ENCODE results near the gene CLCNKA.

Gene CLCNKA

DNA sequence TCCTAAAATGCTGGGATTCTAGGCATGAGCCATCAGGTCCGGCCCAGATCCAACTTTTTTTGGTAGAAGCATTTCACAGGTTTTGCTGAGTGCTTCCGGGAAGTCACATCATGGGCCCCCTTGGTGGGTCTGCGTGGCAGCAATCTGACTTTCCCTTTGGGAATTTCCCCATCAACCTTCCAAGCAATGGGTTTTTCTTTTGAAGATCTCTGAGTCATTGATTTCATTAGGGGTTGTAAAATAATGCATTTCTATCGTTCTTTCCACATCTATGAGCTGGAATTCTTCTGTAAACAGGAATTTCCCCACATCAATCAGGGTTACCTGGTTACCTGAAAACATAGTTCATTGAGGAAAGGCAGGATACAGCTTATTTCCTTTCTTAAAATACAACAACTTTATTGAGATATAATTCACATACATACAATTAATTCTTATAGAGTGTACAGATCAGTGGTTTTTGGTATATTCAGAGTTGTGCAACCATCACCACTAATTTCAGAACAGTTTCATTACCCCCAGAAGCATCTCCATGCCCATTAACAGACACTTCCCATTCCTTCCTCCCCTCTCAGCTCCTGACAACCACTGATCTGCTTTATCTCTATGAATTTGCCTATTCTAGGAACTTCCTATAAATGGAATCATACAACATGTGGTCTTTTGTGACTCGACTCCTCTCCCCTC lies 36.1 kb upstream of the CLCNKA start:
- TF ChIP-seq TAF1 (IDR thresholded peaks at IDR 0.05; ENCODE audit: low read depth) (no peak), RAD21 (IDR thresholded peaks at IDR 0.05; ENCODE audit: low read depth) (no peak), EGR1 (IDR thresholded peaks at IDR 0.05) (no peak), TCF12 (IDR thresholded peaks at IDR 0.05; ENCODE audit: low read depth) (no peak), TEAD4 (IDR thresholded peaks at IDR 0.05) (no peak), NFIC (IDR thresholded peaks at IDR 0.05) (no peak)

DNA sequence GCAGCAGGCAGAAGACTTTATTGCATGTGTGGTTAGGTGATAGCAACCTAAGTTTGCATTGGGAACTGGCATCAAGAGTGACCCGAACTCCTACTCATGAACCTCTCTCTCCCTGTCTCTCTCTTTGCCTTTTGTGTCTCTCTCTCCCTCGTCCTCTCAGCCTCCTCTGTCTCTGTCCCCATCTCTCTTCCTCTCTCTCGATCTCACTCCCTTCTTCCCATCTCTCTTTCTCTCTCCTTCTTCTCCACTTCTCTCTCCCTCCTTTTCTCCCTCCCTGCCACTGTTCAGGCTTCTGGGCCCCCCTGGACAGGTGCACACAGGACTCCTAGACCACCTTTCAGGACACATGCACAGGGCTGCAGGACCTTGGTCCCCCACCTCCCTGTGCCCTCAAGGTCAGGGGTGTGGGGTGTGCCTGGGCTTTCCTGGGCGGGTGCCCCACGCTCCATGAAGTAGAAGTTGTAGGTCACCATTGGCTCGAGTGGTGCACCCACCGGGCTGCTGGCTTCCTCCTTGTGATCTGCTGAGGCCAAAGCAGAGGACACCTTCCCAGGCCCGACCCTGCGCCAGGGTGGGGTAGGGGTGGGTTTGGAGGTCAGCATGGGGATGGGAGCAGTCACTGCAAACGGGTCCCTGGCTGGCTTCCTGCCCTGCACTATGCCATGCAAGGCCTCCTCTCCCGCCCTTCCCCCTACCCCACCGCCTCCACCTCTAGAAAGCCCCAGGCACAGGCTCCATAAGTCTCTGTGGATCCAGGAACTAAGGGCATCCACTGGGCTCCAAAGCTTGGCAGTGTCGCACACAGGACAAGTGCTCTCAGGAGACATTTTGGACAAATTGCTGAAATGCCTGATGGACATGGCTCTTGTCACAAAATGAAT lies 32.7 kb upstream of the CLCNKA start:
- TF ChIP-seq TAF1 (IDR thresholded peaks at IDR 0.05; ENCODE audit: low read depth) = no peak
- TF ChIP-seq NFIC (IDR thresholded peaks at IDR 0.05) = no peak
- no peak for TF ChIP-seq CEBPB (IDR thresholded peaks at IDR 0.05)
- no peak for TF ChIP-seq TCF12 (IDR thresholded peaks at IDR 0.05; ENCODE audit: low read depth)
- no peak for TF ChIP-seq YY1 (IDR thresholded peaks at IDR 0.05; ENCODE audit: low read depth)
- TF ChIP-seq RAD21 (IDR thresholded peaks at IDR 0.05; ENCODE audit: low read depth) = no peak
- no peak for TF ChIP-seq EP300 (IDR thresholded peaks at IDR 0.05; ENCODE audit: borderline replicate concordance)
- TF ChIP-seq ZBTB7A (IDR thresholded peaks at IDR 0.05; ENCODE audit: low read depth) = no peak
- no peak for TF ChIP-seq TEAD4 (IDR thresholded peaks at IDR 0.05)

DNA sequence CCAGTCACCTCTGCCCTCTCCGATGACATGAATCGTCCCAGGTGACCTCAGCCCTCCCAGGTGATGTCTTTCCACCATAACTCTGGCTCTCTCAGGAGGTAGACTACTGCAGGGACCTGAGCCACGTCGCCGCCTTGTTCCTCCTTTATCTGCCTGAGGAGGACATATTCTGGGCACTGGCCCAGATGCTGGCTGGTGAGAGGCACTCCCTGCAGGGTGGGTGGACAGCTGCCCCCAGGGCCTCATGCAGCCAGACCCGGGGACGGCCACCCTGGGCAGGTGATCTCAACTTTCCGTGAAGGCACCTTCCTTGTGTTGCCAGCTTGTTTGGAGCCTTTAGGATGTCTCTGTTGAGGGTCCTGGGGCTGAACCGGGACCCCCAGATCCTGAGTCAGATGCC lies 32.1 kb upstream of the CLCNKA start:
- no peak for TF ChIP-seq RAD21 (IDR thresholded peaks at IDR 0.05; ENCODE audit: low read depth)
- no peak for TF ChIP-seq ZBTB7A (IDR thresholded peaks at IDR 0.05; ENCODE audit: low read depth)
- TF ChIP-seq, protein P1, sequence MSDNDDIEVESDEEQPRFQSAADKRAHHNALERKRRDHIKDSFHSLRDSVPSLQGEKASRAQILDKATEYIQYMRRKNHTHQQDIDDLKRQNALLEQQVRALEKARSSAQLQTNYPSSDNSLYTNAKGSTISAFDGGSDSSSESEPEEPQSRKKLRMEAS (IDR thresholded peaks at IDR 0.05) = no peak
- no peak for TF ChIP-seq TEAD4 (IDR thresholded peaks at IDR 0.05)
- no peak for TF ChIP-seq YY1 (IDR thresholded peaks at IDR 0.05; ENCODE audit: low read depth)
- no peak for TF ChIP-seq TAF1 (IDR thresholded peaks at IDR 0.05; ENCODE audit: low read depth)
- no peak for TF ChIP-seq CEBPB (IDR thresholded peaks at IDR 0.05)
- TF ChIP-seq, protein P2, sequence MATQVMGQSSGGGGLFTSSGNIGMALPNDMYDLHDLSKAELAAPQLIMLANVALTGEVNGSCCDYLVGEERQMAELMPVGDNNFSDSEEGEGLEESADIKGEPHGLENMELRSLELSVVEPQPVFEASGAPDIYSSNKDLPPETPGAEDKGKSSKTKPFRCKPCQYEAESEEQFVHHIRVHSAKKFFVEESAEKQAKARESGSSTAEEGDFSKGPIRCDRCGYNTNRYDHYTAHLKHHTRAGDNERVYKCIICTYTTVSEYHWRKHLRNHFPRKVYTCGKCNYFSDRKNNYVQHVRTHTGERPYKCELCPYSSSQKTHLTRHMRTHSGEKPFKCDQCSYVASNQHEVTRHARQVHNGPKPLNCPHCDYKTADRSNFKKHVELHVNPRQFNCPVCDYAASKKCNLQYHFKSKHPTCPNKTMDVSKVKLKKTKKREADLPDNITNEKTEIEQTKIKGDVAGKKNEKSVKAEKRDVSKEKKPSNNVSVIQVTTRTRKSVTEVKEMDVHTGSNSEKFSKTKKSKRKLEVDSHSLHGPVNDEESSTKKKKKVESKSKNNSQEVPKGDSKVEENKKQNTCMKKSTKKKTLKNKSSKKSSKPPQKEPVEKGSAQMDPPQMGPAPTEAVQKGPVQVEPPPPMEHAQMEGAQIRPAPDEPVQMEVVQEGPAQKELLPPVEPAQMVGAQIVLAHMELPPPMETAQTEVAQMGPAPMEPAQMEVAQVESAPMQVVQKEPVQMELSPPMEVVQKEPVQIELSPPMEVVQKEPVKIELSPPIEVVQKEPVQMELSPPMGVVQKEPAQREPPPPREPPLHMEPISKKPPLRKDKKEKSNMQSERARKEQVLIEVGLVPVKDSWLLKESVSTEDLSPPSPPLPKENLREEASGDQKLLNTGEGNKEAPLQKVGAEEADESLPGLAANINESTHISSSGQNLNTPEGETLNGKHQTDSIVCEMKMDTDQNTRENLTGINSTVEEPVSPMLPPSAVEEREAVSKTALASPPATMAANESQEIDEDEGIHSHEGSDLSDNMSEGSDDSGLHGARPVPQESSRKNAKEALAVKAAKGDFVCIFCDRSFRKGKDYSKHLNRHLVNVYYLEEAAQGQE (IDR thresholded peaks at IDR 0.05; ENCODE audit: low read depth) = no peak
- no peak for TF ChIP-seq NFIC (IDR thresholded peaks at IDR 0.05)
- TF ChIP-seq TCF12 (IDR thresholded peaks at IDR 0.05; ENCODE audit: low read depth) = no peak
- TF ChIP-seq, protein P3, sequence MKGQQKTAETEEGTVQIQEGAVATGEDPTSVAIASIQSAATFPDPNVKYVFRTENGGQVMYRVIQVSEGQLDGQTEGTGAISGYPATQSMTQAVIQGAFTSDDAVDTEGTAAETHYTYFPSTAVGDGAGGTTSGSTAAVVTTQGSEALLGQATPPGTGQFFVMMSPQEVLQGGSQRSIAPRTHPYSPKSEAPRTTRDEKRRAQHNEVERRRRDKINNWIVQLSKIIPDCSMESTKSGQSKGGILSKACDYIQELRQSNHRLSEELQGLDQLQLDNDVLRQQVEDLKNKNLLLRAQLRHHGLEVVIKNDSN (IDR thresholded peaks at IDR 0.05) = no peak
- no peak for TF ChIP-seq EGR1 (IDR thresholded peaks at IDR 0.05)
- no peak for TF ChIP-seq CREB1 (IDR thresholded peaks at IDR 0.05; ENCODE audit: low read depth)
- TF ChIP-seq EP300 (IDR thresholded peaks at IDR 0.05; ENCODE audit: borderline replicate concordance) = no peak

DNA sequence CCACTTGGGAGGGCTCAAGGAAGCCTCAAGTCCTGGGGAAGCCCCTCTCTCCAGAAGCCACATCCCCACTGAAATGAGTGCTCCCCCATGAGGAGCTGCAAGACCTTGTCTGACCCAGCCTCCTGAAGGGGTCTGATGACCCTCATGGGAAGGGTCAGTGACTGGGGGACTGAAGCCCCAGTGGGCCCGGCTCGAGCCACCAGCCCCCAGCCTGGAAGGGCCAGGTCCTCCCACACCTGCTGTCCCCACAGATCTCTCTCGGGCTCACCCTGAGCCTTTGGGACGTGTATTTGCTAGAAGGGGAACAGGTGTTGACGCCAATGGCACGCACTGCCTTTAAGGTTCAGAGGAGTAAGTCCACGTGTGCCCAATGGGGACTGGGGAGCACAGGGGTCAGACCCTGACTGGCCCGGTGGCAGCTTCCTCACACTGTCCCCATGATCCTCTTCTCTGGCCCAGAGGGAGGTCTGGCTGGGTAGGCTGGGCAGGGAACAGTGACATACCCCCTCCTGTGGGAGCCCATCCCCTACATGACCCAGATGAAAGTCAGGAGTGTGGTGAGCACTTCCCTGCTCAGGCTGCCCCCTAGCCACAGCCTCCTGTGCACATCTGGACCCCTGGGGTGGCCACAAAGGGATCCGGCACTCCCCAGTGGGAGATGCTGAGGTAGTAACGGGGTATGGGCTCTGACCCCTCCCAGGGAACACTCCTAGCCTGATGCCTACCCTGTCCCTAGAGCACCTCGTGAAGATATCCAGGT lies 30.2 kb upstream of the CLCNKA start:
- TF ChIP-seq EGR1 (IDR thresholded peaks at IDR 0.05) (no peak), CEBPB (IDR thresholded peaks at IDR 0.05) (no peak), ZBTB7A (IDR thresholded peaks at IDR 0.05; ENCODE audit: low read depth) (no peak), FOXM1 (IDR thresholded peaks at IDR 0.05; ENCODE audit: borderline replicate concordance, low read depth) (no peak), NFIC (IDR thresholded peaks at IDR 0.05) (no peak), CREB1 (IDR thresholded peaks at IDR 0.05; ENCODE audit: low read depth) (no peak), TAF1 (IDR thresholded peaks at IDR 0.05; ENCODE audit: low read depth) (no peak), TCF12 (IDR thresholded peaks at IDR 0.05; ENCODE audit: low read depth) (no peak), EP300 (IDR thresholded peaks at IDR 0.05; ENCODE audit: borderline replicate concordance) (no peak), YY1 (IDR thresholded peaks at IDR 0.05; ENCODE audit: low read depth) (no peak), RAD21 (IDR thresholded peaks at IDR 0.05; ENCODE audit: low read depth) (no peak)
- TF ChIP-seq, protein P3 (IDR thresholded peaks at IDR 0.05) = no peak
- TF ChIP-seq, protein P1 (IDR thresholded peaks at IDR 0.05) = no peak
- TF ChIP-seq, protein P2 (IDR thresholded peaks at IDR 0.05; ENCODE audit: low read depth) = no peak

DNA sequence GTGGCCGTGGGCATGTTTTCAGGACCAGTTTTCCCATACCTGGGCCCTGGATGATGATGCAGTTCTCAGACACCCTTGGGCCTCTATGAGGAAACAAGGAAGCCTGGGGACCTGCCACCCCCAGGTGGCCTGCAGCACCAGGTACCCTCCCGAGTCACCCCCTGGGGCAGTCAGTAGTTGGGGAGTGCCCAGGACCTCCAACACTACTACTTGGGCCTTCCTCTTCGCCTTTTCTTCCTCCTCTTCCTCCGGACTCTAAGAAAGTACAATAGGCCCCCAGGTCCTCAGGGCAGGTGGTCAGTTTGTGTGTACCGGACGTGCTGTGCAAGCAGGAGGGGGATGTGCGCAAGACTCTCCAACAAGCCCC lies 29.7 kb upstream of the CLCNKA start:
- TF ChIP-seq EGR1 (IDR thresholded peaks at IDR 0.05) (no peak), YY1 (IDR thresholded peaks at IDR 0.05; ENCODE audit: low read depth) (no peak), CREB1 (IDR thresholded peaks at IDR 0.05; ENCODE audit: low read depth) (no peak), RAD21 (IDR thresholded peaks at IDR 0.05; ENCODE audit: low read depth) (no peak), FOXM1 (IDR thresholded peaks at IDR 0.05; ENCODE audit: borderline replicate concordance, low read depth) (no peak), CEBPB (IDR thresholded peaks at IDR 0.05) (no peak), EP300 (IDR thresholded peaks at IDR 0.05; ENCODE audit: borderline replicate concordance) (no peak), TCF12 (IDR thresholded peaks at IDR 0.05; ENCODE audit: low read depth) (no peak), TAF1 (IDR thresholded peaks at IDR 0.05; ENCODE audit: low read depth) (no peak), NFIC (IDR thresholded peaks at IDR 0.05) (no peak)
- TF ChIP-seq, protein P3 (IDR thresholded peaks at IDR 0.05) = no peak
- TF ChIP-seq, protein P1 (IDR thresholded peaks at IDR 0.05) = no peak
